Measurements from ENCODE around the gene SAC3D1.

DNA sequence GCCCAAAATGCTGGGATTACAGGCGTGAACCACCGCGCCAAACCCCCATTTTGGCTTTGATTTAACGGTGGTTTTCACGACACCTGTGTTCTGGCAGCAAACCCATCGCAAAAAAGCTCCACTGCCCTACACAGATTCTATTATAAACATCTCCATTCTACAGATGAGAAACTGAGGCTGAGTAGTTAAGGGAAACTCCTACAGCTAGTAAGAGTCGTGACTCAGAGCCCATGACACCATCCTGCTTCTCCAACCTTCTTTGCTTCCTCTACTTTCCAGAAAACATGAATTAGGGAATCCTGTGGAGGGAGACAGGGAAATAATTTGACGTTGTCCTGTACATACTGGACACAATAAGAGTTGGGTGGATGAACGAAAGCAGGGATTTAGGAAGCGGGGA is 14.2 kb upstream of the SAC3D1 start:
- no peak for TF ChIP-seq POLR2A (IDR thresholded peaks at IDR 0.05)
- TF ChIP-seq, protein P1, sequence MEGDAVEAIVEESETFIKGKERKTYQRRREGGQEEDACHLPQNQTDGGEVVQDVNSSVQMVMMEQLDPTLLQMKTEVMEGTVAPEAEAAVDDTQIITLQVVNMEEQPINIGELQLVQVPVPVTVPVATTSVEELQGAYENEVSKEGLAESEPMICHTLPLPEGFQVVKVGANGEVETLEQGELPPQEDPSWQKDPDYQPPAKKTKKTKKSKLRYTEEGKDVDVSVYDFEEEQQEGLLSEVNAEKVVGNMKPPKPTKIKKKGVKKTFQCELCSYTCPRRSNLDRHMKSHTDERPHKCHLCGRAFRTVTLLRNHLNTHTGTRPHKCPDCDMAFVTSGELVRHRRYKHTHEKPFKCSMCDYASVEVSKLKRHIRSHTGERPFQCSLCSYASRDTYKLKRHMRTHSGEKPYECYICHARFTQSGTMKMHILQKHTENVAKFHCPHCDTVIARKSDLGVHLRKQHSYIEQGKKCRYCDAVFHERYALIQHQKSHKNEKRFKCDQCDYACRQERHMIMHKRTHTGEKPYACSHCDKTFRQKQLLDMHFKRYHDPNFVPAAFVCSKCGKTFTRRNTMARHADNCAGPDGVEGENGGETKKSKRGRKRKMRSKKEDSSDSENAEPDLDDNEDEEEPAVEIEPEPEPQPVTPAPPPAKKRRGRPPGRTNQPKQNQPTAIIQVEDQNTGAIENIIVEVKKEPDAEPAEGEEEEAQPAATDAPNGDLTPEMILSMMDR (IDR thresholded peaks at IDR 0.05): no peak
- TF ChIP-seq EP300 (IDR thresholded peaks at IDR 0.05): no peak
- TF ChIP-seq POLR2AphosphoS5 (IDR thresholded peaks at IDR 0.05): no peak
